CD4-positive, alpha-beta memory T cell (primary cell): ENCODE data around the gene ABO. TPM values are rescaled to one million over a fixed set of nuclear protein-coding genes. Genes with fewer than 3 reads are reported as not detected.
"Not testable (repeated sequence)": the region's sequence is repeated elsewhere in the genome, so short reads cannot be mapped to it uniquely, and the experiment has no call there.

Experiments used
- CTCF ChIA-PET: fragments of 350-600 bp; sonication (Branson Sonifier 250); formaldehyde crosslinking; loops from one replicate; lab custom pipeline; 2021; ENCODE audit warnings: inconsistent platforms; ENCODE audit not compliant: partially characterized antibody; lab: Charles Lee
- POLR2A ChIA-PET: fragments of 350-600 bp; sonication (Branson Sonifier 250); formaldehyde crosslinking; loops from one replicate; lab custom pipeline; 2021; ENCODE audit not compliant: partially characterized antibody; lab: Charles Lee
- DNase-seq, 5 donors: peaks; one replicate each; pipeline versions ENCODE4 v3.0.0 to v3.0.0-alpha.2; 2020 to 2022; ENCODE audit warnings: mixed read lengths in 1 of 5
- H3K27ac ChIP-seq: one replicate; pipeline ENCODE4 v1.7.0; 2013; ENCODE audit warnings: low read depth, low read length
- H3K27me3 ChIP-seq: 2 replicates; pipeline ENCODE4 v1.7.0; 2013; ENCODE audit warnings: mild to moderate bottlenecking, low read length, moderate library complexity; ENCODE audit not compliant: insufficient read depth
- H3K36me3 ChIP-seq: 2 replicates; pipeline ENCODE4 v1.7.0; 2013; ENCODE audit warnings: mild to moderate bottlenecking, low read length, moderate library complexity; ENCODE audit not compliant: insufficient read depth
- H3K4me1 ChIP-seq: 2 replicates; pipeline ENCODE4 v1.7.0; 2013; ENCODE audit warnings: mild to moderate bottlenecking, low read length, moderate library complexity; ENCODE audit not compliant: insufficient read depth
- H3K4me3 ChIP-seq, 2 donors: one replicate each; pipeline ENCODE4 v1.7.0; 2013; ENCODE audit warnings: low read length in 2 of 2, mild to moderate bottlenecking in 1 of 2
- H3K9me3 ChIP-seq, 2 donors: one replicate each; pipeline ENCODE4 v1.7.0; 2013; ENCODE audit warnings: low read length in 2 of 2, control low read depth in 1 of 2; ENCODE audit not compliant: control insufficient read depth in 1 of 2
- H3K27ac Mint-ChIP-seq, 7 donors: one replicate each; pipeline ENCODE4 v1.8.0; 2020 to 2021; ENCODE audit warnings: mixed read lengths in 7 of 7, mild to moderate bottlenecking in 6 of 7, inconsistent platforms in 3 of 7, moderate library complexity in 3 of 7
- H3K27me3 Mint-ChIP-seq, 2 donors: one replicate each; pipeline ENCODE4 v1.8.0; 2020 to 2021; ENCODE audit warnings: mixed read lengths in 2 of 2
- H3K36me3 Mint-ChIP-seq, 2 donors: one replicate each; pipeline ENCODE4 v1.8.0; 2020 to 2021; ENCODE audit warnings: mixed read lengths in 2 of 2, inconsistent platforms in 1 of 2, mild to moderate bottlenecking in 1 of 2
- H3K4me1 Mint-ChIP-seq, 4 donors: one replicate each; pipeline ENCODE4 v1.8.0; 2020 to 2021; ENCODE audit warnings: mixed read lengths in 4 of 4, mild to moderate bottlenecking in 1 of 4
- H3K4me3 Mint-ChIP-seq, 8 donors: one replicate each; pipeline ENCODE4 v1.8.0; 2020 to 2021; ENCODE audit warnings: mixed read lengths in 8 of 8, mild to moderate bottlenecking in 7 of 8, moderate library complexity in 6 of 8, inconsistent platforms in 3 of 8
- H3K9me3 Mint-ChIP-seq, 8 donors: one replicate each; pipeline ENCODE4 v1.8.0; 2020 to 2021; ENCODE audit warnings: mixed read lengths in 8 of 8, mild to moderate bottlenecking in 5 of 8, inconsistent platforms in 3 of 8, moderate library complexity in 1 of 8
- intact Hi-C: fragments of 100-400 bp; cut with micrococcal nuclease; formaldehyde crosslinking; loops from one replicate; pipeline ENCODE4 v1.15.1; 2023
- polyA plus RNA-seq, 2 donors: library from polyadenylated mRNA; unstranded; fragments of 300-500 nt; fragmentation: Illumina TruSeq; gene quantifications; one replicate each; pipeline ENCODE4 v1.2.3, GENCODE V29; 2021
- total RNA-seq, 2 experiments: library from RNA; stranded (reverse); gene quantifications; one replicate each; pipeline ENCODE4 v1.2.3, GENCODE V29; 2021

The ABO gene
- total and polyA plus RNA-seq, 4 experiments from 2014 or later: 0.29 to 1.7 (median 1.2) TPM; not detected in 1

GRCh38 chr9:133234577-133235322 is 40.3 kb downstream of the ABO start:
- no peak overlapping the region for H3K4me3 Mint-ChIP-seq
- H3K36me3 ChIP-seq: no peaks in the 10 kb centered on the region
- no peaks in the 10 kb centered on the region for H3K9me3 ChIP-seq
- no peak overlapping the region for H3K27ac ChIP-seq
- H3K27me3 ChIP-seq: no peaks in the 10 kb centered on the region
- peaks cover 13% of the 10 kb centered on the region for H3K4me1 ChIP-seq
- ChIA-PET CTCF (no interaction called here), POLR2A (no interaction called here)
- H3K9me3 Mint-ChIP-seq: peaks cover 0 to 2% (median 0%) of the 10 kb centered on the region in 8 donors
- no peak overlapping the region for H3K27ac Mint-ChIP-seq
- H3K4me1 Mint-ChIP-seq: peaks cover 0 to 17% (median 11%) of the 10 kb centered on the region in 4 donors
- H3K4me3 ChIP-seq: no peak overlapping the region
- H3K36me3 Mint-ChIP-seq: no peaks in the 10 kb centered on the region
- no peak for DNase-seq
- H3K27me3 Mint-ChIP-seq: peaks cover 8 to 12% of the 10 kb centered on the region in 2 donors
- intact Hi-C loops: no loop called here

- no peaks in the 10 kb centered on the region for H3K9me3 ChIP-seq
- CTCF ChIA-PET: no interaction called here
- H3K4me3 ChIP-seq: no peak overlapping the region
- H3K4me1 ChIP-seq: peaks cover 5% of the 10 kb centered on the region
- H3K27me3 ChIP-seq: no peaks in the 10 kb centered on the region
- peaks cover 0 to 14% (median 7%) of the 10 kb centered on the region in 4 donors for H3K4me1 Mint-ChIP-seq
- H3K27me3 Mint-ChIP-seq: peaks cover 6 to 9% of the 10 kb centered on the region in 2 donors
- no peak overlapping the region for H3K27ac Mint-ChIP-seq
- POLR2A ChIA-PET: no interaction called here
- no peak overlapping the region for H3K4me3 Mint-ChIP-seq
- intact Hi-C loops: no loop called here
- no peak for DNase-seq
- H3K36me3 ChIP-seq: no peaks in the 10 kb centered on the region
- H3K27ac ChIP-seq: no peak overlapping the region
- no peaks in the 10 kb centered on the region for H3K36me3 Mint-ChIP-seq
- peaks cover 0 to 2% (median 0%) of the 10 kb centered on the region in 8 donors for H3K9me3 Mint-ChIP-seq
Observed at GRCh38 chr9:133233681-133234432, 41.1 kb downstream of the ABO start.

- POLR2A ChIA-PET, H3K36me3 Mint-ChIP-seq, DNase-seq, H3K4me3 Mint-ChIP-seq, H3K9me3 Mint-ChIP-seq, H3K27me3 Mint-ChIP-seq, H3K4me3 ChIP-seq, H3K9me3 ChIP-seq, H3K27me3 ChIP-seq, H3K27ac Mint-ChIP-seq, H3K4me1 Mint-ChIP-seq, intact Hi-C loops, H3K27ac ChIP-seq, H3K36me3 ChIP-seq, H3K4me1 ChIP-seq, CTCF ChIA-PET: not testable (repeated sequence)
Observed at GRCh38 chr9:133231934-133232568, 43.0 kb downstream of the ABO start.

- H3K9me3 ChIP-seq, H3K4me1 Mint-ChIP-seq, H3K4me1 ChIP-seq, H3K36me3 ChIP-seq, H3K36me3 Mint-ChIP-seq, H3K9me3 Mint-ChIP-seq, intact Hi-C loops, H3K4me3 ChIP-seq, H3K27ac ChIP-seq, H3K4me3 Mint-ChIP-seq, DNase-seq, POLR2A ChIA-PET, H3K27me3 Mint-ChIP-seq, H3K27me3 ChIP-seq, H3K27ac Mint-ChIP-seq: not testable (repeated sequence)
- CTCF ChIA-PET: interaction anchor here (0.6 to 1.0 kb wide), 2 partner anchors 9 to 250 kb away, joined by 3 read pairs; no protein-coding TSS in a partner anchor
Observed at GRCh38 chr9:133230514-133230913, 44.5 kb downstream of the ABO start.

- POLR2A ChIA-PET: no interaction called here
- H3K36me3 ChIP-seq: no peaks in the 10 kb centered on the region
- CTCF ChIA-PET: interaction anchor here (0.6 to 1.0 kb wide), 2 partner anchors 9 to 250 kb away, joined by 3 read pairs; no protein-coding TSS in a partner anchor
Observed at GRCh38 chr9:133230093-133230492, 44.9 kb downstream of the ABO start.

GRCh38 chr9:133228474-133229193 is 46.4 kb downstream of the ABO start:
- H3K9me3 Mint-ChIP-seq, H3K9me3 ChIP-seq, H3K27ac Mint-ChIP-seq, DNase-seq, H3K4me1 Mint-ChIP-seq, H3K4me3 Mint-ChIP-seq, H3K27me3 Mint-ChIP-seq, H3K36me3 ChIP-seq, intact Hi-C loops, H3K4me1 ChIP-seq, H3K36me3 Mint-ChIP-seq, H3K27me3 ChIP-seq, H3K27ac ChIP-seq, H3K4me3 ChIP-seq, CTCF ChIA-PET, POLR2A ChIA-PET: not testable (repeated sequence)

More at GRCh38 chr9:133230093-133230492, 44.9 kb downstream of the ABO start:
- intact Hi-C loops: no loop called here
- H3K27ac ChIP-seq: no peak overlapping the region
- peaks cover 0 to 2% of the 10 kb centered on the region in 2 donors for H3K27me3 Mint-ChIP-seq
- H3K4me1 ChIP-seq: no peaks in the 10 kb centered on the region
- H3K36me3 Mint-ChIP-seq: no peaks in the 10 kb centered on the region
- DNase-seq: no peak
- H3K9me3 Mint-ChIP-seq: no peaks in the 10 kb centered on the region
- no peak overlapping the region for H3K4me3 ChIP-seq
- no peaks in the 10 kb centered on the region for H3K9me3 ChIP-seq
- H3K27ac Mint-ChIP-seq: no peak overlapping the region
- H3K27me3 ChIP-seq: no peaks in the 10 kb centered on the region
- H3K4me3 Mint-ChIP-seq: no peak overlapping the region
- H3K4me1 Mint-ChIP-seq: no peaks in the 10 kb centered on the region

- intact Hi-C loops, POLR2A ChIA-PET, H3K27ac Mint-ChIP-seq, H3K27me3 ChIP-seq, H3K4me1 ChIP-seq, H3K36me3 ChIP-seq, DNase-seq, CTCF ChIA-PET, H3K4me3 Mint-ChIP-seq, H3K9me3 Mint-ChIP-seq, H3K4me1 Mint-ChIP-seq, H3K36me3 Mint-ChIP-seq, H3K9me3 ChIP-seq, H3K4me3 ChIP-seq, H3K27ac ChIP-seq: not testable (repeated sequence)
- H3K27me3 Mint-ChIP-seq: peaks cover 10 to 12% of the 10 kb centered on the region in 2 donors
Observed at GRCh38 chr9:133227996-133228395, 47.0 kb downstream of the ABO start.
